DMS79 (cell line): Measurements from ENCODE around the gene TNRC6C.
A peak's percentile ranks its signal among the peaks of the same experiment; 100 is the strongest.
"Not testable (repeated sequence)": the region's sequence is repeated elsewhere in the genome, so short reads cannot be mapped to it uniquely, and the experiment has no call there.

Experiments used
- DNase-seq: peaks from one replicate; lab custom pipeline; 2025; lab: John Stamatoyannopoulos, UW

Gene TNRC6C

DNA sequence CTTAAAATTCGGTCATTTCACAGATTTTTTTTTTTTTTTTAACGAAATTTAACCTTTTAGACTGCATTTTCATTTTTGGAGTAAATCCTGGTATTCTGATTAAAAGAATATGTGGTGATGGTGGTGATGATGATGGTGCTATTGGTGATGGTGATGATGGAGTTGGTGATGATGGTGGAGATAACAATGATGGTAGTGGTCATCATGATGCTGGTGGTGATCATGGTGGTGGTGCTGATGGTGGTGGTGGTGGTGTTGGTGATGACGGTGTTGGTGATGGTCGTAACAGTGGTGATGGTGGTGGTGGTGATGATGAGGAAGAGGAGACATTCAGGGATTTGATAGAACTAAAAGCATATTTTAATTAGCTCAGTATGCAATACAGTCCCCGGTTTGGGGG, 84.0 kb downstream of the TNRC6C start:
- no peak for DNase-seq

DNA sequence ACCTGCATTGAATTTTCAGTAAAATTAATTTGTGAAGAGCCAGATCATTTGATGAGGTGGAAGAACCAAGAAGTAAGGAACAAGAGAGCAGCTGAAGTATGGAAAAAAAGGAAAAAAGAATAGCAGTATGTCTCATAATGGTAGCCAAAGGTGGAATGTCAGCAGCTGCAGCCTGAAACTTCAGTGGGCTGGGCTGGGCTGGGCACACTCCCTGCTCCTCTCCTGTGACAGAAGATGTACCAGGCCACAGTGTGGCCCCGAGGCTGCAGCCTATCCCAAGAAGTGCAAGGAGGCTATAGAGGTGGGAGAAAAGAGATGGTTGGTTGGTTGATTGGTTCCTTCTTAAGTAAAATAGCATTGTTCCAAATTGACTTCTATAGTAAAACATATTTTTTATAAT, 84.5 kb downstream of the TNRC6C start:
- DNase-seq = no peak

DNA sequence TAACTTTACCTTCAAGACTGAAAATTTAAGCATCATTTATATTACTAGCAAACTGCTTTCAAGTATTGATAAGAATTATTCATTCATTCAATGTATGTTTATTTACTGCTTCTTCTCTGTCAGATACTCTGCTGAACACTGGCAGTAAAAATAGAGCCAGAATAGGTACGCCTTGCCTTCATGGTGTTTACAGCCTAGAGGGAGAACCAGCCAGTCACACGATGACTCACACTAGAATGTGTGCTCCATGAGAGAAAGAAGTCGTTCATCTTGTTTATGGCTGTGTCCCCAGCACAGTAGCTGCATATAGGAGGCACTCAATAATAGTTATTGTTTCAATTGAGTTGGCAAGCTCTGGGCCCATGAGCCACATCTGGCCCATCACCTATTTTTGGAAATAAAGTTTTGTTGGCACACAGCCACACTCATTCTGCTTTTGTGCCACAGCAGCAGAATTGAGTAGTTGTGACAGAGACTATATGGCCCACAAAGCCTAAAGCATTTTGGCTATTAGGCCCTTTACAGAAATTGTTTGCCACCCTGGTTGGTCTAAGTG, 85.9 kb downstream of the TNRC6C start:
- no peak for DNase-seq

DNA sequence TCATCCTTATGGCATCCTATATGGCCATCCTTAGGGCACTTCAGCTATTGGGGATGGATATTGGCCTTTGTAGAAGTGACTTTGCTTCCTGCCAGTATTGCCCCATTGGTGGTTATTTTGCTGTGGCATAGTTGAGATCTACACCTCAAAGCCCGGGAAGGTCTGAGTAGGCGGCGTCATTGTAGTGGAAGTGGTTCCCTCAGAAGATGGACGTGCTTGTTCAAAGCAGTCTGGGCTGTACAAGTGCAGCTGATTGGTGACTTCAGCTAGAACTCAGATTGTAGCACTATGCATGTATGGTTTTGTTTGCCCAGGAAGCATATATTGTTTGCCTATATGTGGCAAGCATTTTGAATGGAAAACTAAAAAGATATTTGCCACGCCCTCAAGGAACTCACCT, 86.8 kb downstream of the TNRC6C start:
- DNase-seq = no peak

DNA sequence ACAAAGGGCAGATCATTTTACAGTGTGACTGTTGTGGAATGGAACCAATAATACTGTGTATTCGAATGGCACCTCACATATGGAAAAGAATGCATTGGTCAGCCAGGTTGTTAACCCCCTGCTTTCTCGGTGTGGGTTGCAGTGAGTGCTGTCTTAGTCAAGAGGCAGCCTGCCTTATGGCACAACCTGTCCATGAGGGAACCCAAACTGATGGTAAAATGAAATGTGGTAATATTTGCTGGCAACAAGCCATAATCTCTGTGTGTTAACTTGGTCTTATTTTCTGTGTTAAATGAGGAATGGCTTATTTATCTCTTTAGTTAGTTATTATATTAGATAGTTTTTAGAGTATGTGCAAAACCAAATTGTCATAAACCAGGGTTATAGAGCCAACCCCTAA, 88.4 kb downstream of the TNRC6C start:
- DNase-seq = no peak

DNA sequence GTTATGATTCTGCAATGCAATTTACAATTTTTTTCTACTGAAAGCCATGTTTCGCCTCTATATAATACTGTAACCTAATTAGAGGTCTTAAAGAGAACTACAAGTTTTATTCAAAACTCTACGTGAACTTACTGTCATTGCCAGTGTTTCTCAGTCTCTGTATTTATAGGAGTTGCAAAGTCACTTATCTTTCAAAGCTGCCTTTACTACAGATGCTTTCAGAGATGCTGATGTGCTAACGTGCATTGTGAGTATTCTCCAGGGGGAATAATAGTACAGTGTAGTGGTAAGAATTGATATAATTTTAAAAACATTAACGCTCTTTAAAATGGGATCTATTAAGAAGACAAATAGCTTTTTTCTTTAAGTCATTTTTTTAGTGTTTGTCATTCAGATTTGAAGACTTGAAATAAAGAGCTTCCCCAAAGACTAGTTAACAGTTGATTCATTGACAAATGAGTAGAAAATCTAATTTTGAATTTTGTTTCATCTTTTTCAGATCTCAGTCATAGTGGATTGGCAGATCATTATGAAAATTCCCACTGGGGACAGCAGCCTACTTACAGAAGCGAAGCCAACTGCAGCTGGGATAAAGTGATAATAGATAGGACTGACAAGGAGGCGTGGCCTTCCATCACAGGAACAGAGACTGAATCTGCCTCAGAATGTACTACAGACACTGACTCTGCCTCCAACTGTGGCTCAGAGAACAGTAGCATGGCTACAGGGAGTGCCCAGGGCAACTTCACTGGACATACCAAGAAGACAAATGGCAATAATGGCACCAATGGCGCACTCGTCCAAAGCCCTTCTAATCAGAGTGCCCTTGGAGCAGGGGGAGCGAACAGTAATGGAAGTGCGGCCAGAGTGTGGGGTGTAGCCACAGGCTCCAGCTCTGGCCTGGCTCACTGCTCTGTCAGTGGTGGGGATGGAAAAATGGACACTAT, 90.1 kb downstream of the TNRC6C start:
- DNase-seq = no peak

DNA sequence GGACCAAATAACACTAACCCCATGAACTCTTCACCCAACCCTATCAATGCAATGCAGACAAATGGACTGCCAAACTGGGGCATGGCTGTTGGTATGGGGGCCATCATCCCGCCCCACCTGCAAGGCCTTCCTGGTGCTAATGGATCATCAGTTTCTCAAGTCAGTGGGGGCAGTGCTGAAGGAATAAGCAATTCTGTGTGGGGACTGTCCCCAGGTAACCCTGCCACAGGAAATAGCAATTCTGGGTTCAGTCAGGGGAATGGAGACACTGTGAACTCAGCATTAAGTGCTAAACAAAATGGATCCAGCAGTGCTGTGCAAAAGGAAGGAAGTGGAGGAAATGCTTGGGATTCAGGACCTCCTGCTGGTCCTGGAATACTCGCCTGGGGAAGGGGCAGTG, 91.1 kb downstream of the TNRC6C start:
- no peak for DNase-seq

DNA sequence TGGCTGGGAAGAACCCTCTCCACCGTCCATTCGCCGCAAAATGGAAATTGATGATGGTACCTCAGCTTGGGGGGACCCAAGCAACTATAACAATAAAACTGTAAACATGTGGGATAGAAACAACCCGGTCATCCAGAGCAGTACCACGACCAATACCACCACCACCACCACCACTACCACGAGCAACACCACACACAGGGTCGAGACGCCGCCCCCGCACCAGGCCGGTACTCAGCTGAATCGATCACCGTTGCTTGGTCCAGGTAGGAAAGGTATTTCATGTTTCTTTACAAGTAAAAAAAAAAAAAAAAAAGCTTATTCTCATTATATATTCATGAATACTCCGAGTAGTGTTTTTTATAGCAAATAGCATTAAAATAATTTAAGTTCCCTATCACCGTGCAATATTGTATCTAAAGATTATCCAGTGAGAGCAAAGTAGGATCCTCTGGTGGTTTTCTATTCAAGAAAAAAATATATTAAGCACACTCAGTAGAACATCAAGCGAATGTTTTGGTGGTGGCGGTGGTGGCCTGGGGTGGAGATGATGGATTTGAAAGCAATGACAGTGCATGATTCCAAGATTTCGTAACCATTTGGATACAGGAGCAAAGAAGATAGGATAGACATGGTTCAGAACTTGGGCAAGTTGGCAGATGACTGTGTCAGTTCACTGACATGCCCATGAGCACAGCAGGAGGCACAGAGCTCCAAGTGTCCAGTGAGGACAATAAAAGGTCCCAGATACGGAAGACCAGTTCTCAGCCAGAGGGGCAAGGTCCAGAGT, 92.9 kb downstream of the TNRC6C start:
- no peak for DNase-seq

DNA sequence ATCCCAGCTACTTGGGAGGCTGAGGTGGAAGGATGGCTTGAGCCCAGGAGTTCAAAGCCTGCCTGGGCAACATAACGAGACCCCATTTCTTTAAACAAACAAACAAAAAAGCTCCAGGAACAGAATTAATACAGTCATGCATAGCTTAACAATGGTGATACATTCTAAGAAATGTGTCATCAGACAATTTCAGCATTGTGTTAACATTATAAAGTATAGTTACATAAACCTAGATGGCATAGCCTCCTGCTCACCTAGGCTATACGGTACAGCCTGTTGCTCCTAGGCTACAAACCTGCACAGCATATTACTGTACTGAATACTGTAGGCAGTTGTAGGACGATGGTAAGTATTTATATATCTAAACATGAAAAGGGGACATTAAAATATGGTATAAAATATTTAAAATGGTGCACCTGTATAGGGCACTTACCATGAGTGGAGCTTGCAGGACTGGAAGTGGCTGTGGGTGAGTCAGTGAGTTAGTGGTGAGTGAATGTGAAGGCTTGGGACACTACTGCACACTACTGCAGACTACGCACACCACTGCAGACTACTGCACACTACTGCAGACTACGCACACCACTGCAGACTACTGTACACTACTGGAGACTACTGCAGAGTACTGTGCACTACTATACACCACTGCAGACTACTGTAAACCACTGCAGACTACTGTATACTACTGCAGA, 95.4 kb downstream of the TNRC6C start:
- DNase-seq = no peak

DNA sequence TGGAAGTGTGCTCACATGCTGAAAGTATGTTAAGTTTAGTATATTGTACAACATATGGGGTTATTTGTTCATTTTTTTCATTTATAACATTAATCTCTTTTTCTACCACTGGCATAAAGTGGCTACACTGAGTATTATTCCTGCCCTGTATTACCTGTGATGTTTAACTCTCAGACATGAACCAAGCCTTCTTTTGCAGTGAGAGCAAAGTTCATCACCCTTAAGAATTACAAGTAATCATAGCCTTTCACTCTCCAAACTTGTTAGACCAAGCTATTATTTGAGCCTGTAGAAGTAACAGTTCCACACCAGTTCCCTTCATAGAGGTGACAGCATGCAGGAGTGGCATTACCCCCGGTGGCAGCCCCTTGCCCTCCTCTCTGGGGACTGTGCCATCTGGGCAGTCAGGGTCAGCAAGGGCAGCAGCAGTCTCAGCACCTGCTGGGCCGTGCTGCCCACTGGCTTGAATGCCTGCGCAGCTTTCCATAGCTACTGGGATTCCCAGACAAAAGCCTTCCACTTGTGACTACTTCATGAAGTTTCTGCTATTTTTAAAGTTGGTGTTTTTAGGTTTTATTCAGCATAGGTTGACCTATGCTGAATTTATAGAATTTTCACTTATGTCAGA, 98.7 kb downstream of the TNRC6C start:
- no peak for DNase-seq

DNA sequence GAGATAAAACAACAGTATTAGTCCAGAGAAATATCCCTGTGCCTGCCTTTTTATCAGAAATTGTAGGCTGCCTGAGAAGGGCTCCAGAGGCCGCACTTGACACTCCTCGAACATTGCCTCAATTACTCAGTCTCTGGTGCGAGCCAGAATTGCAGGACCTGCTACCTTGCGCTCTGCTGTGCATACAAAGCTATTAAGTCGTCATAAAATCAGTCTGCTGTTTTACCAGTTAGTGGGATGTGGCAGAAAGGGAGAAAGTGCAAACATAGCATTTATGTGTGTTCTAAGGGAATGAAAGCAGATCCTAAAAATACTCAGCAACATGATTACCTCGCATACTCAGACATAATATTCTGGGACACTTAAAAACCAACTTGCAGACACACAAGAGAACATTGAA, 99.5 kb downstream of the TNRC6C start:
- peak; percentile 52 for DNase-seq

DNA sequence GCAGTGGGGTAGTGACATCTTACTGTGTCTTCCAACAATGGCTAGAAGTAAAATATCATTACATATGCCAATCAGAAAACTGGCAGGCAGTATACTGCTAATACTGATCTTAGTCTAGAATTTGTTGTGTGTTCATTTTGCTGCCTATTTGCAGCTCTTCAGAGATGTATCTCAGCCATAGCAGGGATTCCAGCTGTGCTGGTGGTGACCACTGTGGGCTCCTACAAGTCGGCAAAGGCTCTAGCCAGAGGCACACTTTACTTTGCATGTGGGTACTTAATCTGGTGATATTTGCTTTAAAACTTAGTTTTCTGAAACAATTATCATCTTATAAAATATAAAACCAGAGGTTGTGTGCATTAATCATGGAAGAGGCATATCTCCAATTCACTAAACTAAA, 100.1 kb downstream of the TNRC6C start:
- DNase-seq = no peak

DNA sequence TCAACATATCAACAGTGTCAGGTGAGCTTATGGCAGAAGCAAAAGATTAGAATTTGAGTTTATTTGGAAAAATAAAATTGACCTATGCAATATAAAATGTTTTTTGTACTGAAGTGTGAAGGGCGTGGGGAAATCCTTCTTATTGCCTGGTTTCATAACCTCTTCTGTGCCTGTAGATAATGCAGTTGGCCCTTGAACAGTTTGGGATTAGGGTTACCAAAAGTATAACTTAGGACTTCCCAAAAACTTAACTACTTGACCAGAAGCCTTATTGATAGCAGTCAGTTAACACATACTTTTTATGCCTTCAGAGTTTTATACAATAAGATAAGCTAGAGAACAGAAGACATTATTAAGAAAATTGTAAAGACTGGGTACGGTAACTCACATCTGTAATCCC, 104.1 kb downstream of the TNRC6C start:
- DNase-seq = no peak

DNA sequence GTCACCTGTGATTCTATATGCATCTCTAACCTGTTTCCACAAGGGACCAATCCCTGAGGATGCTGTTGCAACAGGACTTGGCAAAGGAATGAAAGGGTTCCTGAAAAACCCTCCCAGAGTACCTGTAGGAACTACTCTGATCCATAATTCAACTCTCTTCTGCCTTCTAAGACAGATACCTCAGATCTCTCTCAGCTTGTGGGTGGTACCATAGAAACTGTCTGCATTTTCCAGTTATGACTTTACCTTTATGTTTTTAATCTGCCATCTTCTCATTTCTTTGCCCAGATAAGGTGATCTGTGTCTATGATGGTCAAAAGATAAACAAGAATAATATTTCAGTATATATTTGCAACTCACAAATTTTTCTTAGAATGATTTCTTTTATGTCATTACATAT, 105.0 kb downstream of the TNRC6C start:
- no peak for DNase-seq

DNA sequence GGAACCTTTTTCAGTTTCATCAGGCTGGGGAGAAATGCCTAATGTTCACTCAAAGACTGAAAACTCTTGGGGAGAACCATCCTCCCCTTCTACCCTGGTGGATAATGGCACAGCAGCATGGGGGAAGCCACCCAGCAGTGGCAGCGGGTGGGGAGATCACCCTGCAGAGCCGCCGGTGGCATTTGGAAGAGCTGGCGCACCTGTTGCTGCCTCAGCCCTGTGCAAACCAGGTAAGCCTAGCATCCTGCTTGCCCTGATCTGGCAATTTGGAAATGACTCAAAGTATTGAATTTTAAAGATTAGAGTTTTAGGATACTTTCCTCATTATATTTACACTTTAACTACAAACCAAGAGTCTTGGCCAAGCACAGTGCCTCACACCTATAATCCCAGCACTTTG, 106.2 kb downstream of the TNRC6C start:
- no peak for DNase-seq

DNA sequence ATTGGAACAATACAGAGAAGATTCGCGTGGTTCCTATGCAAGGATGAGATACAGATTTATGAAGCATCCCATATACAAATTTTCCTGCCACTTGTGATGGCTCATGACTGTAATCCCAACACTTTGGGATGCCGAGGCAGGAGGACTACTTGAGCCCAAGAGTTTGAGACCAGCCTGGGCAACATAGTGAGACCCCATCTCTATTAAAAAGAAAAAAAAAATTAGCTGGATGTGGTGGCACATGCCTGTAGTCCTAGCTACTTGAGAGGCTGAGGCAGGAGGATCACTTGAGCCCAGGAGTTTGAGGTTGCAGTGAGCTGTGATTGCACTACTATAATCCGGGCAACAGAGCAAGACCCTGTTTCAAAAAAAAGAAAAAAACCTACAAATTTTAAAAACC, 108.5 kb downstream of the TNRC6C start:
- not testable (repeated sequence) for DNase-seq

DNA sequence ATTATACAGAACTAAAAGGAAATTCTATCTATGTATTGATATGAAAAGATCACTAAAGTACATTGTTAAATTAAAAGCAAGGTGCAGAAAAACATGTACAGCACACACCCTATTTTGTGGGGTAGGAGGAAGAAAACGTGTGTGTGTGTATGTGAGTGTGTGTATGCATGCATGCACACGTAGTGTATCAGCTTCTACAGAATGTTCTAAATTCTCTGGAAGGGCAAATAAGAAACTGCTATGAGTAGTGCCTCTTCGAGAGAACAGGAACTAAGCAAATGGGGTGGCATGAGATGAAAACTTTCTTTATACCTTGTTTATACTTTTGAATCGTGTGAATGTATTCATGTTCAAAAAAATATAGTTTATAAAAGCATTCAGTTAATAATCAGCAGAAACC, 111.2 kb downstream of the TNRC6C start:
- DNase-seq = no peak

DNA sequence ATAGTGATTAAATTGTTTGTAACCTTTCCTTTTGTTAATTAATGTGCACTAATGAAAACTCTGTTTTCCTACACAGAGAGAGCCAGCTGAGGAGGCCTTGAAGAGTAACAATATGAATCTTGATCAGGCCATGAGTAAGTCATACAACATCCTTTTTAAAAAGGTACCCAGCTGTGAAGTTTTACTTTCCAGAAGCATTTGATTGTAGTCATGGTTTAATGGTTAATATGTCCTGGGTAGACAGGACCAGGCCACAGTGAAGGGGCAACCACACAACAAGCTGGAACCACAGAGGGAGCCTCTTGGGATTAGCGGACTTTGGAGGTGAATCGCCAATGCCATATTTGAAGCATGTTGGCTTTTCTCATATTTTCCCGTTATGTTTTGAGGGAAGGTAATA, 114.5 kb downstream of the TNRC6C start:
- no peak for DNase-seq

DNA sequence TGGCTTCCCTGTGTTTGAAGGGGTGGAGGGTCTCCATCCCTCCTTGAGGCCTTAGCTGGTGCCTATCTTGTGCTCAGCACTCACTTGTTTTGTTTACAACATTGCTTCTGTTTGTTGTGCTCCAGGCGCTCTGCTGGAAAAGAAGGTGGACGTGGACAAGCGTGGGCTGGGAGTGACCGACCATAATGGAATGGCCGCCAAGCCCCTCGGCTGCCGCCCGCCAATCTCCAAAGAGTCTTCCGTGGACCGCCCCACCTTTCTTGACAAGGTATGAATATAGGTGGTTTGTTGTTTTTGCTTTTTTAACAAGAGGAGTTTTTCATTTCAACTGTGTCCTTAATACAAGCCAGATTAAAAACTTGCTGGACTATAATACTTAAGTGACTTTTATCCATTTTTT, 116.5 kb downstream of the TNRC6C start:
- DNase-seq = no peak

DNA sequence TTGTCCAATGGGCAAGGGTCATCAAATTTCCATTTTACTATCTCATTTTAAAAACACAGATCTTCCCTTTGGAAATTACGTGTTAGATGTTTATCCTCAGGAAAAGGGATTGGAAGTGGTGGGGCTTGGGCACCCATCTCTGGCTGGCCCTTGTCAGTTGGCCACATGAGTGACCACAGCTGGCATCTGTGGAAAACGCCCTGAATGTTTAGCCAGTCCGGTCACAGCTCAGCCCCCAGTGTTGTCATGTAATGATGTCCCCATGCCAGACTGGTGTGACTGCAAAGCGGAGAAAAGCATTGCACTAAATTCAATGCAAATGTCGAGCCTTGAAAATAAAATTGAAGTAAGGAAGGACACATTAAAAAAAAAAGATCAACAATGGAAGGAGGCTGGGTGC, 117.0 kb downstream of the TNRC6C start:
- DNase-seq = no peak

DNA sequence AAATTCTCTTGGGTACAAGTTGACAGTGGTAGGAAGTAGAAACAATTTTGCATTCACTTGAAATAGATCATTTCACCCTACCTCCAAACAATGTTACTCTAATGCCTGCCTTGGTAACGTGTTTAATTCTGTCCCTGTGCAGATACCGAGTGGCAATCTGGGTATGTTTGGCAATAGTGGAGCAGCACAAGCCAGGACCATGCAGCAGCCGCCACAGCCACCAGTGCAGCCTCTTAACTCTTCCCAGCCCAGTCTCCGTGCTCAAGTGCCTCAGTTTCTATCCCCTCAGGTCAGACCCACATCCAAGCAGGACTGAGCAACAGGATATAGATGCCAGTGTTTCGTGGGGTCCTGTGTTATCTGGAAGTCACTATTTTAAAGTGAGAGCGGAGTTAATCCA, 120.8 kb downstream of the TNRC6C start:
- no peak for DNase-seq

DNA sequence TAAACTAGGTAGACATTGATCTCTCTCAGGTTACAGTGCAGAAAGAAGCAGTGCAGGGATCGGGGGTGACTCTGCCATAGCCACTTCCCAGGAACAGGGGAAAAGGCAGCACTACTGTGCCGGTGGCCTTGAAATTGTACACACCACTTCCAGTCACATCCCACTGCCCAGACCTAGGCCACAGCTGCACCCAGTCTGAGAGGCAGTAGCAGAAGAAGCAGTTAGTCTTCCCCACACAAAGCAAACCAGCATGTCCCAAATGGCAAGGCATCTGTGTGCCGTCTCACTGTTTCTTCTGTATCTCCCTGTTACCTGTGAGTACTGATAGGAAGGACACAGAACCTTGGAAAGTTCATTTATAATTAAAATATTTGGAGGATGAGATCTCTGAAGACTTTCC, 123.0 kb downstream of the TNRC6C start:
- DNase-seq = no peak
